SK-N-SH (cell line): Measurements from ENCODE around the gene TRIM65.

ENCODE experiments used
- CTCF ChIP-seq: fragments of 200-600 bp; sonication (generic); IDR thresholded peaks from 2 replicates; pipeline ENCODE4 v1.6.1; 2017; ENCODE audit warnings: antibody characterized with exemption, mild to moderate bottlenecking, moderate library complexity
- EP300 ChIP-seq, 2 experiments: IDR thresholded peaks; 2 replicates each; pipeline versions ENCODE4 v1.4.0 to v1.6.1; 2012; ENCODE audit warnings: borderline replicate concordance in 1 of 2, low read depth in 1 of 2, low read length in 1 of 2
- EZH2phosphoT487 ChIP-seq: fragments of 200-600 bp; sonication (generic); IDR thresholded peaks from 2 replicates; pipeline ENCODE4 v1.6.1; 2017; ENCODE audit warnings: low read depth, mixed run types, mild to moderate bottlenecking, antibody characterized with exemption, moderate library complexity, borderline replicate concordance
- POLR2AphosphoS5 ChIP-seq: IDR thresholded peaks from 2 replicates; pipeline ENCODE4 v1.6.1; 2012; ENCODE audit warnings: low read depth, low read length
- RAD21 ChIP-seq: IDR thresholded peaks from 2 replicates; pipeline ENCODE4 v1.6.1; 2012; ENCODE audit warnings: mild to moderate bottlenecking, low read length
- SIN3A ChIP-seq: IDR thresholded peaks from 2 replicates; pipeline ENCODE4 v1.6.1; 2012; ENCODE audit warnings: low read depth, mild to moderate bottlenecking, low read length, moderate library complexity, borderline replicate concordance

- TF ChIP-seq CTCF, result no peak
- no peak for TF ChIP-seq RAD21
- TF ChIP-seq EP300 (IDR thresholded peaks at IDR 0.05; ENCODE audit: borderline replicate concordance in 1 of 2, low read depth in 1 of 2, low read length in 1 of 2), result no peak
- no peak for TF ChIP-seq EZH2phosphoT487
- TF ChIP-seq SIN3A, result no peak
- TF ChIP-seq POLR2AphosphoS5, result no peak
These were observed 14.9 kb downstream of the TRIM65 start for GRCh38 chr17:75881678-75882454.
